Neural cell (in vitro differentiated cells): ENCODE measurements around the gene TEX22. TPM values are rescaled to one million over a fixed set of nuclear protein-coding genes. Genes with fewer than 3 reads are reported as not detected.

Experiments
- H2AFZ ChIP-seq: fragments of 200-600, 300-800 bp; sonication (generic), shearing (Covaris generic); 2 replicates; pipeline ENCODE4 v1.6.0; 2014; ENCODE audit warnings: low read depth, mild to moderate bottlenecking, antibody characterized with exemption, low read length, moderate library complexity
- H3F3A ChIP-seq: fragments of 200-600 bp; shearing (Covaris generic); 2 replicates; pipeline ENCODE4 v1.6.1; 2016; ENCODE audit warnings: mild to moderate bottlenecking, moderate library complexity, mixed read lengths, antibody characterized with exemption, low read length; ENCODE audit not compliant: insufficient read depth, poor library complexity, severe bottlenecking
- H3K27ac ChIP-seq: fragments of 200-600, 300-800 bp; sonication (generic), shearing (Covaris generic); 2 replicates; pipeline ENCODE4 v1.5.1; 2014; ENCODE audit warnings: mild to moderate bottlenecking, low read length, moderate library complexity
- H3K27me3 ChIP-seq: fragments of 300-800, 200-600 bp; sonication (generic), shearing (Covaris generic); 2 replicates; pipeline ENCODE4 v1.6.0; 2014; ENCODE audit warnings: mild to moderate bottlenecking, low read depth, low read length, moderate library complexity; ENCODE audit not compliant: insufficient read depth
- H3K36me3 ChIP-seq: fragments of 300-800, 200-600 bp; sonication (generic), shearing (Covaris generic); 2 replicates; pipeline ENCODE4 v1.5.1; 2014; ENCODE audit warnings: mild to moderate bottlenecking, antibody characterized with exemption, low read length, moderate library complexity; ENCODE audit not compliant: insufficient read depth
- H3K4me2 ChIP-seq: fragments of 300-800, 200-600 bp; sonication (generic), shearing (Covaris generic); 2 replicates; pipeline ENCODE4 v1.6.0; 2014; ENCODE audit warnings: mild to moderate bottlenecking, low read length
- H3K4me3 ChIP-seq: fragments of 300-800, 200-600 bp; sonication (generic), shearing (Covaris generic); 2 replicates; pipeline ENCODE4 v1.5.1; 2014; ENCODE audit warnings: mild to moderate bottlenecking, low read length, moderate library complexity
- H3K79me2 ChIP-seq: fragments of 200-600 bp; shearing (Covaris generic); replicated peaks from 2 replicates; pipeline ENCODE4 v1.6.0; 2014; ENCODE audit warnings: mild to moderate bottlenecking, low read length, moderate library complexity; ENCODE audit not compliant: insufficient read depth
- H3K9ac ChIP-seq: fragments of 300-800, 200-600 bp; sonication (generic), shearing (Covaris generic); 2 replicates; pipeline ENCODE4 v1.6.1; 2016; ENCODE audit warnings: mild to moderate bottlenecking, low read length, mixed read lengths
- H3K9me2 ChIP-seq: fragments of 200-600 bp; shearing (Covaris generic); 2 replicates; pipeline ENCODE4 v1.6.1; 2016; ENCODE audit warnings: mild to moderate bottlenecking, low read length, mixed read lengths; ENCODE audit not compliant: insufficient read depth
- H3K9me3 ChIP-seq: fragments of 200-600, 300-800 bp; sonication (generic), shearing (Covaris generic); 2 replicates; pipeline ENCODE4 v1.6.1; 2016; ENCODE audit warnings: mild to moderate bottlenecking, mixed run types, low read length, moderate library complexity, mixed read lengths
- H4K20me1 ChIP-seq: fragments of 200-600 bp; shearing (Covaris generic); 2 replicates; pipeline ENCODE4 v1.6.1; 2016; ENCODE audit warnings: mild to moderate bottlenecking, mixed run types; ENCODE audit not compliant: insufficient read depth
- EP300 ChIP-seq: fragments of 450-650 bp; conservative IDR thresholded peaks from 2 replicates; pipeline ENCODE4 v1.6.1; 2014; ENCODE audit warnings: antibody characterized with exemption, mild to moderate bottlenecking, moderate library complexity; ENCODE audit not compliant: poor library complexity, severe bottlenecking
- EZH2 ChIP-seq: fragments of 200-600, 300-800 bp; shearing (Covaris generic), sonication (generic); IDR thresholded peaks from 2 replicates; pipeline ENCODE4 v1.6.1; 2014; ENCODE audit warnings: antibody characterized with exemption, low read length, borderline replicate concordance, mild to moderate bottlenecking; ENCODE audit not compliant: insufficient read depth, poor library complexity, severe bottlenecking
- MXI1 ChIP-seq: fragments of 450-650 bp; conservative IDR thresholded peaks from 2 replicates; pipeline ENCODE4 v1.6.1; 2014; ENCODE audit warnings: antibody characterized with exemption, mild to moderate bottlenecking; ENCODE audit not compliant: poor library complexity, severe bottlenecking
- POLR2AphosphoS5 ChIP-seq: IDR thresholded peaks from 2 replicates; pipeline ENCODE4 v1.6.1; 2012
- RAD21 ChIP-seq: fragments of 450-650 bp; conservative IDR thresholded peaks from 2 replicates; pipeline ENCODE4 v1.6.1; 2014; ENCODE audit warnings: antibody characterized with exemption, mild to moderate bottlenecking, moderate library complexity
- SMC3 ChIP-seq: fragments of 450-650 bp; conservative IDR thresholded peaks from 2 replicates; pipeline ENCODE4 v1.6.1; 2014; ENCODE audit warnings: antibody characterized with exemption, mild to moderate bottlenecking, moderate library complexity; ENCODE audit not compliant: poor library complexity
- TAF1 ChIP-seq: IDR thresholded peaks from 2 replicates; pipeline ENCODE4 v1.6.1; 2012; ENCODE audit warnings: low read depth
- polyA plus RNA-seq: library from polyadenylated mRNA; depleted of rRNA; stranded (reverse); fragments of >200 nt; gene quantifications from 2 replicates; pipeline ENCODE4 v1.2.3, GENCODE V29; 2014
- TF ChIP-seq, protein P1 (sequence below): IDR thresholded peaks from 2 replicates; pipeline ENCODE4 v1.6.1; 2012; ENCODE audit warnings: borderline replicate concordance
- TF ChIP-seq, protein P2 (sequence below): fragments of 450-650 bp; IDR thresholded peaks from 2 replicates; pipeline ENCODE4 v1.5.1; 2014; ENCODE audit warnings: antibody characterized with exemption, mild to moderate bottlenecking, moderate library complexity; ENCODE audit not compliant: poor library complexity, severe bottlenecking

TEX22 gene
- polyA plus RNA-seq, 1 donor from 2014 or later: 0.22 TPM

DNA sequence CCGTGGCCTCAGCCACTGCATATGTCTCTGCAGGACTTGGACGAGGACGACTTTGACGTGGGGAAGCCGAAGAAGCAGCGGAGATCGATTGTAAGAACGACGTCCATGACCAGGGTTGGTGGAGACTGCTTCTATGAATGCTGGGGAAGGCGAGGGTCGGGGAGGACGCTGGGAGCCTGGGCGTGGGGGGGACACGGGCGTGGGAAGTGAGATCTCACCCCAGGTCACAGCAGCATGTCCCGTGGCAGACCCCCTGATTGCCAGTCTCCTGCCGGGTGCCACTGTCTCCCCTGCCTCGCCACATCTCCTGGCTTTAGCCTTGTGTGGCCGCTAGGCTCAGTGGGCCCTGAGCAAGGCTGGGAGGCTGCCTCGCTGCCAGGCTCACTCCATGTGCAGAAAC lies 29.9 kb upstream of the TEX22 start:
- Histone ChIP-seq H3K36me3 (no peaks in the 10 kb centered on the region), H3F3A (no peaks in the 10 kb centered on the region)

DNA sequence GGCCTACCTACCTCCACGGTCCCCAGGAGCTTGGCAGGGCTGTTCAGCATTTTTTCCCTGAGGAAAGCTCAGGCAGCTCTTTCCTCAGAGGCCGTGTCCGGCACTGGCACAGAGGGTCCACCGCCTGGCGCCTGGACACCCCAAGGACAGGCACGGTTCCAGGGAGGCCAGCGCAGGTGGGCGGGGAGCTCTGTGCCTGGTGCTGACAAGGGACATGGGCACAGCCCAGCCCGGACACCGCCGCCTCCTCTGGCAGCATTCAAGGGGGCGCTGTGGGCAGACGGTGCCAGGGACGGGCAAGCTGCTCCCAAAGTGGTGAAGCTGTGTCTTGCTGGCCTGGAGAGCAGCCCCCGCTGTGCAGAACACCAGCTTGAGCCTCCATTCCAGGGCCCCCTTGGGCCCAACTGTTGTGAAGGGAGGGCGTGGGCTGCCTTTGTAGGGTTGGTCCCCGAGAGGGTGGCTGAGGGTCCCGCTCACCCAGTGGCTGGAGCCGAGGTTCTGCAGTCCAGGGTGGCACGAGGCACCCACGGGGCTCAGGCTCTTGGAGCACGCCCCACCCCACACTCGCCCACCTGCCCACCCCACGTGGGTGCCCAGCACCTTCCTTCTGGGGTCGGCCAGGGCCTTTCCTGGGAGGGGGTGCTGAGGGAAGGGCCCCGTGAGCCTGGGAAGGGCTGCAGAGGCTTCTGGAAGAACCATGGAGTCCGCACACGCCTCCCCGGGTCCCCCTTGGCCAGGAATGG lies 29.3 kb upstream of the TEX22 start:
- no peaks in the 10 kb centered on the region for H3K9me3 ChIP-seq
- no peak overlapping the region for H3K27ac ChIP-seq
- H3K36me3 ChIP-seq: no peaks in the 10 kb centered on the region
- no peak overlapping the region for H2AFZ ChIP-seq
- no peaks in the 10 kb centered on the region for H3F3A ChIP-seq
- H3K79me2 ChIP-seq: no peaks in the 10 kb centered on the region
- TF ChIP-seq MXI1: no peak
- TF ChIP-seq TAF1: no peak
- TF ChIP-seq EP300: no peak
- TF ChIP-seq POLR2AphosphoS5: no peak
- TF ChIP-seq, protein P1, sequence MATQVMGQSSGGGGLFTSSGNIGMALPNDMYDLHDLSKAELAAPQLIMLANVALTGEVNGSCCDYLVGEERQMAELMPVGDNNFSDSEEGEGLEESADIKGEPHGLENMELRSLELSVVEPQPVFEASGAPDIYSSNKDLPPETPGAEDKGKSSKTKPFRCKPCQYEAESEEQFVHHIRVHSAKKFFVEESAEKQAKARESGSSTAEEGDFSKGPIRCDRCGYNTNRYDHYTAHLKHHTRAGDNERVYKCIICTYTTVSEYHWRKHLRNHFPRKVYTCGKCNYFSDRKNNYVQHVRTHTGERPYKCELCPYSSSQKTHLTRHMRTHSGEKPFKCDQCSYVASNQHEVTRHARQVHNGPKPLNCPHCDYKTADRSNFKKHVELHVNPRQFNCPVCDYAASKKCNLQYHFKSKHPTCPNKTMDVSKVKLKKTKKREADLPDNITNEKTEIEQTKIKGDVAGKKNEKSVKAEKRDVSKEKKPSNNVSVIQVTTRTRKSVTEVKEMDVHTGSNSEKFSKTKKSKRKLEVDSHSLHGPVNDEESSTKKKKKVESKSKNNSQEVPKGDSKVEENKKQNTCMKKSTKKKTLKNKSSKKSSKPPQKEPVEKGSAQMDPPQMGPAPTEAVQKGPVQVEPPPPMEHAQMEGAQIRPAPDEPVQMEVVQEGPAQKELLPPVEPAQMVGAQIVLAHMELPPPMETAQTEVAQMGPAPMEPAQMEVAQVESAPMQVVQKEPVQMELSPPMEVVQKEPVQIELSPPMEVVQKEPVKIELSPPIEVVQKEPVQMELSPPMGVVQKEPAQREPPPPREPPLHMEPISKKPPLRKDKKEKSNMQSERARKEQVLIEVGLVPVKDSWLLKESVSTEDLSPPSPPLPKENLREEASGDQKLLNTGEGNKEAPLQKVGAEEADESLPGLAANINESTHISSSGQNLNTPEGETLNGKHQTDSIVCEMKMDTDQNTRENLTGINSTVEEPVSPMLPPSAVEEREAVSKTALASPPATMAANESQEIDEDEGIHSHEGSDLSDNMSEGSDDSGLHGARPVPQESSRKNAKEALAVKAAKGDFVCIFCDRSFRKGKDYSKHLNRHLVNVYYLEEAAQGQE: no peak
- TF ChIP-seq RAD21: no peak
- TF ChIP-seq EZH2: no peak
- TF ChIP-seq, protein P2, sequence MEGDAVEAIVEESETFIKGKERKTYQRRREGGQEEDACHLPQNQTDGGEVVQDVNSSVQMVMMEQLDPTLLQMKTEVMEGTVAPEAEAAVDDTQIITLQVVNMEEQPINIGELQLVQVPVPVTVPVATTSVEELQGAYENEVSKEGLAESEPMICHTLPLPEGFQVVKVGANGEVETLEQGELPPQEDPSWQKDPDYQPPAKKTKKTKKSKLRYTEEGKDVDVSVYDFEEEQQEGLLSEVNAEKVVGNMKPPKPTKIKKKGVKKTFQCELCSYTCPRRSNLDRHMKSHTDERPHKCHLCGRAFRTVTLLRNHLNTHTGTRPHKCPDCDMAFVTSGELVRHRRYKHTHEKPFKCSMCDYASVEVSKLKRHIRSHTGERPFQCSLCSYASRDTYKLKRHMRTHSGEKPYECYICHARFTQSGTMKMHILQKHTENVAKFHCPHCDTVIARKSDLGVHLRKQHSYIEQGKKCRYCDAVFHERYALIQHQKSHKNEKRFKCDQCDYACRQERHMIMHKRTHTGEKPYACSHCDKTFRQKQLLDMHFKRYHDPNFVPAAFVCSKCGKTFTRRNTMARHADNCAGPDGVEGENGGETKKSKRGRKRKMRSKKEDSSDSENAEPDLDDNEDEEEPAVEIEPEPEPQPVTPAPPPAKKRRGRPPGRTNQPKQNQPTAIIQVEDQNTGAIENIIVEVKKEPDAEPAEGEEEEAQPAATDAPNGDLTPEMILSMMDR: no peak
- no peak for TF ChIP-seq SMC3
- no peaks in the 10 kb centered on the region for H3K27me3 ChIP-seq
- H3K4me2 ChIP-seq: no peak overlapping the region
- H3K4me3 ChIP-seq: no peak overlapping the region
- H3K9me2 ChIP-seq: no peaks in the 10 kb centered on the region
- no peak overlapping the region for H3K9ac ChIP-seq
- H4K20me1 ChIP-seq: no peaks in the 10 kb centered on the region

More for the DNA sequence above, 29.9 kb upstream of the TEX22 start:
- no peak overlapping the region for H3K4me3 ChIP-seq
- H3K27ac ChIP-seq: no peak overlapping the region
- no peaks in the 10 kb centered on the region for H3K79me2 ChIP-seq
- H3K9me3 ChIP-seq: no peaks in the 10 kb centered on the region
- no peak overlapping the region for H3K9ac ChIP-seq
- H2AFZ ChIP-seq: no peak overlapping the region
- no peak overlapping the region for H3K4me2 ChIP-seq
- no peaks in the 10 kb centered on the region for H3K9me2 ChIP-seq
- no peaks in the 10 kb centered on the region for H4K20me1 ChIP-seq
- no peaks in the 10 kb centered on the region for H3K27me3 ChIP-seq
- TF ChIP-seq TAF1 (no peak), RAD21 (no peak), POLR2AphosphoS5 (no peak), EZH2 (no peak), SMC3 (no peak), EP300 (no peak), MXI1 (no peak)
- TF ChIP-seq, protein P2: no peak
- TF ChIP-seq, protein P1: no peak
